DMS114 treated with DMSO at 0.1 percent for 48 hours (cell line): ENCODE measurements around the gene ZNF557.

Experiments used
- DNase-seq: peaks from one replicate; lab custom pipeline; 2025; ENCODE audit not compliant: unreplicated experiment; lab: John Stamatoyannopoulos, UW

Gene ZNF557

GRCh38 chr19:7074705-7075282 is 5.3 kb downstream of the ZNF557 start:
- no peak for DNase-seq

GRCh38 chr19:7076151-7076550 is 6.6 kb downstream of the ZNF557 start:
- DNase-seq = no peak

- no peak for DNase-seq
Measured at GRCh38 chr19:7078008-7078407, 8.5 kb downstream of the ZNF557 start.

- no peak for DNase-seq
Measured at GRCh38 chr19:7083076-7083956, 13.8 kb downstream of the ZNF557 start.

- no peak for DNase-seq
Measured at GRCh38 chr19:7088999-7089398, 19.5 kb downstream of the ZNF557 start.

GRCh38 chr19:7098096-7098495 is 28.6 kb downstream of the ZNF557 start:
- no peak for DNase-seq

GRCh38 chr19:7098701-7099596 is 29.4 kb downstream of the ZNF557 start:
- DNase-seq = peak; percentile 59

GRCh38 chr19:7099597-7099921 is 30.1 kb downstream of the ZNF557 start:
- no peak for DNase-seq

- DNase-seq = no peak
Measured at GRCh38 chr19:7101498-7102253, 32.2 kb downstream of the ZNF557 start.

- DNase-seq = no peak
Measured at GRCh38 chr19:7104747-7105447, 35.4 kb downstream of the ZNF557 start.

- no peak for DNase-seq
Measured at GRCh38 chr19:7106711-7107657, 37.5 kb downstream of the ZNF557 start.

- DNase-seq = no peak
Measured at GRCh38 chr19:7109678-7110289, 40.3 kb downstream of the ZNF557 start.

- DNase-seq = no peak
Measured at GRCh38 chr19:7112675-7113074, 43.2 kb downstream of the ZNF557 start.

GRCh38 chr19:7113233-7113632 is 43.7 kb downstream of the ZNF557 start:
- DNase-seq = no peak

GRCh38 chr19:7115721-7116120 is 46.2 kb downstream of the ZNF557 start:
- DNase-seq = no peak

GRCh38 chr19:7117248-7117647 is 47.7 kb downstream of the ZNF557 start:
- DNase-seq = no peak

- DNase-seq = no peak
Measured at GRCh38 chr19:7119582-7119981, 50.1 kb downstream of the ZNF557 start.

- DNase-seq = no peak
Measured at GRCh38 chr19:7120499-7120898, 51.0 kb downstream of the ZNF557 start.

- DNase-seq = no peak
Measured at GRCh38 chr19:7122701-7123100, 53.2 kb downstream of the ZNF557 start.
